HepG2 (cell line): ENCODE data around the gene HEXIM1. TPM values are rescaled to one million over a fixed set of nuclear protein-coding genes. Genes with fewer than 3 reads are reported as not detected.

Source experiments
- ATAC-seq: fragments of 200-7000 bp; cut with Tn5 transposase; 3 replicates; pipeline ENCODE4 v1.9.1; 2020; ENCODE audit warnings: mild to moderate bottlenecking, moderate library complexity
- BruUV-seq: library from RNA; stranded (reverse); fragments of 400-500 nt; replicated peaks from 2 replicates; lab custom pipeline; 2021; lab: Mats Ljungman, UMichigan
- CTCF ChIA-PET: fragments of 300-600 bp; formaldehyde crosslinking; extraction: SDS; loops from one replicate; lab custom pipeline; 2021; ENCODE audit warnings: low total read pairs, inconsistent platforms, low intra/inter-chr PET ratio; lab: Yijun Ruan, JAX
- POLR2A ChIA-PET: fragments of 350-600 bp; sonication (Branson Sonifier 250); formaldehyde crosslinking; loops from one replicate; lab custom pipeline; 2020; ENCODE audit warnings: antibody characterized with exemption, inconsistent platforms; lab: Yijun Ruan, JAX
- DNase-seq: peaks from one replicate; pipeline ENCODE4 v3.0.0-alpha.2; 2015; ENCODE audit warnings: low spot score
- FAIRE-seq: peaks from 3 replicates; lab custom pipeline; 2011; peaks lifted over from hg19 to GRCh38; lab: Jason Lieb, UNC
- H2AFZ ChIP-seq: one replicate; pipeline ENCODE4 v1.6.1; 2011; ENCODE audit warnings: low read length, inconsistent platforms
- H3K27ac ChIP-seq: fragments of 300-600 bp; 3 replicates; pipeline ENCODE4 v1.8.0; 2011; ENCODE audit warnings: mixed run types, mild to moderate bottlenecking, mixed read lengths, low read length, inconsistent platforms; ENCODE audit not compliant: insufficient read depth; ENCODE audit errors: extremely low read length
- H3K27me3 ChIP-seq, 2 experiments: fragments of 200-600 bp in 1 of 2; 2 replicates in 1 of 2; 3 replicates in 1 of 2; pipeline versions ENCODE4 v1.6.0 to v1.8.0; 2011; ENCODE audit warnings: low read length in 2 of 2, mild to moderate bottlenecking in 2 of 2, moderate library complexity in 2 of 2, inconsistent platforms in 1 of 2; ENCODE audit not compliant: insufficient read depth in 2 of 2, control insufficient read depth in 1 of 2
- H3K36me3 ChIP-seq, 2 experiments: fragments of 200-600 bp in 1 of 2; replicated peaks in 1 of 2; 2 replicates in 1 of 2; 3 replicates in 1 of 2; pipeline versions ENCODE4 v1.5.1 to v1.8.0; 2011; ENCODE audit warnings: low read length in 2 of 2, inconsistent platforms in 1 of 2; ENCODE audit not compliant: insufficient read depth in 2 of 2, control insufficient read depth in 1 of 2
- H3K4me1 ChIP-seq: 2 replicates; pipeline ENCODE4 v1.5.1; 2012; ENCODE audit warnings: low read length, inconsistent platforms; ENCODE audit not compliant: insufficient read depth
- H3K4me2 ChIP-seq: 2 replicates; pipeline ENCODE4 v1.6.0; 2011; ENCODE audit warnings: low read depth, low read length, inconsistent platforms
- H3K4me3 ChIP-seq, 3 experiments: fragments of 200-600 bp in 1 of 3; sonication (generic), shearing (Covaris generic) in 1 of 3; replicated peaks in 1 of 3; 2 replicates each; pipeline ENCODE4 v1.5.1; 2011 to 2016; ENCODE audit warnings: low read length in 3 of 3, inconsistent platforms in 2 of 3, low read depth in 2 of 3, mild to moderate bottlenecking in 2 of 3, control low read depth in 1 of 3, mixed read lengths in 1 of 3; ENCODE audit not compliant: insufficient read depth in 1 of 3
- H3K79me2 ChIP-seq: one replicate; pipeline ENCODE4 v1.6.1; 2011; ENCODE audit warnings: low read length, inconsistent platforms; ENCODE audit not compliant: insufficient read depth
- H3K9ac ChIP-seq: 2 replicates; pipeline ENCODE4 v1.6.0; 2011; ENCODE audit warnings: mild to moderate bottlenecking, low read depth, low read length, inconsistent platforms; ENCODE audit not compliant: insufficient read depth
- H3K9me3 ChIP-seq: 2 replicates; pipeline ENCODE4 v1.5.1; 2012; ENCODE audit warnings: mild to moderate bottlenecking, low read length
- H4K20me1 ChIP-seq: 2 replicates; pipeline ENCODE4 v1.6.0; 2011; ENCODE audit warnings: inconsistent platforms, mild to moderate bottlenecking, low read length, moderate library complexity; ENCODE audit not compliant: insufficient read depth
- FOXP4 ChIP-seq: sonication (generic); formaldehyde crosslinking; IDR thresholded peaks from 2 replicates; pipeline ENCODE4 v1.4.0; 2020; ENCODE audit warnings: missing genetic modification reagents
- GLMP ChIP-seq: sonication (generic); formaldehyde crosslinking; IDR thresholded peaks from 2 replicates; pipeline ENCODE4 v1.9.0; 2021; ENCODE audit warnings: missing genetic modification reagents, mild to moderate bottlenecking, borderline replicate concordance
- SMAD3 ChIP-seq: sonication (generic); formaldehyde crosslinking; IDR thresholded peaks from 2 replicates; pipeline ENCODE4 v1.4.0; 2020; ENCODE audit warnings: missing genetic modification reagents
- SMYD3 ChIP-seq: sonication (generic); formaldehyde crosslinking; IDR thresholded peaks from 2 replicates; pipeline ENCODE4 v1.8.1; 2023; ENCODE audit warnings: mild to moderate bottlenecking, missing genetic modification reagents
- SRF ChIP-seq: IDR thresholded peaks from 2 replicates; pipeline ENCODE4 v1.6.1; 2011; ENCODE audit warnings: mild to moderate bottlenecking, low read depth, low read length, moderate library complexity
- ZHX1 ChIP-seq: sonication (generic); formaldehyde crosslinking; IDR thresholded peaks from 2 replicates; pipeline ENCODE4 v1.8.1; 2022; ENCODE audit warnings: low read depth, mild to moderate bottlenecking, missing genetic modification reagents
- ZMAT3 ChIP-seq: sonication (generic); formaldehyde crosslinking; conservative IDR thresholded peaks from 2 replicates; pipeline ENCODE4 v1.7.0; 2021; ENCODE audit warnings: missing genetic modification reagents
- ZNF367 ChIP-seq: sonication (generic); formaldehyde crosslinking; IDR thresholded peaks from 2 replicates; pipeline ENCODE4 v1.4.0; 2020; ENCODE audit warnings: missing genetic modification reagents, borderline replicate concordance
- ZNF687 ChIP-seq: sonication (generic); formaldehyde crosslinking; IDR thresholded peaks from 2 replicates; pipeline ENCODE4 v1.5.1; 2020; ENCODE audit warnings: mild to moderate bottlenecking, missing genetic modification reagents, moderate library complexity
- WGBS: methylation state at CpG from one replicate; pipeline ENCODE4 v1.1.6; 2017; ENCODE audit warnings: low lambda C conversion rate; 5-methylcytosine and 5-hydroxymethylcytosine counted together
- in situ Hi-C: cut with HindIII; loops from 2 replicates; pipeline ENCODE4 v1.10.0; 2017; ENCODE audit warnings: low pct_unique_long_range_greater_than_20kb; ENCODE audit not compliant: extremely low pct_ligation_motif_present
- intact Hi-C: fragments of 100-400 bp; cut with micrococcal nuclease; formaldehyde crosslinking; loops from one replicate; pipeline ENCODE4 v1.10.0; 2022; ENCODE audit not compliant: unreplicated experiment
- polyA plus RNA-seq, 8 experiments: library from polyadenylated mRNA; depleted of rRNA in 3 of 8; stranded (reverse) in 7 of 8; unstranded in 1 of 8; fragments of >200 nt; fragmentation: Illumina TruSeq in 4 of 8; extraction: Trizol in 4 of 8; gene quantifications; 2 replicates each; pipeline versions ENCODE4 v1.2.1 to v1.2.3, GENCODE V29; 2011 to 2016; ENCODE audit warnings: low read depth in 4 of 8, missing spikeins in 1 of 8, mixed read lengths in 1 of 8; ENCODE audit not compliant: insufficient read depth in 1 of 8
- total RNA-seq, 5 experiments: library from RNA; depleted of rRNA; stranded (reverse); fragments of >200 nt; fragmentation: Illumina TruSeq; extraction: Trizol; gene quantifications; 2 replicates each; pipeline ENCODE4 v1.2.3, GENCODE V29; 2016; ENCODE audit warnings: low read depth in 1 of 5
- TF ChIP-seq, protein P1 (sequence below): fragments of 450-650 bp; IDR thresholded peaks from 2 replicates; pipeline ENCODE4 v1.6.1; 2017; ENCODE audit warnings: mild to moderate bottlenecking

The HEXIM1 gene
- total and polyA plus RNA-seq, 2 of the 13 experiments (the other 11 are each of a cell fraction or from before 2014, with no cell fraction given) = 10.5 to 16.6 TPM

DNA sequence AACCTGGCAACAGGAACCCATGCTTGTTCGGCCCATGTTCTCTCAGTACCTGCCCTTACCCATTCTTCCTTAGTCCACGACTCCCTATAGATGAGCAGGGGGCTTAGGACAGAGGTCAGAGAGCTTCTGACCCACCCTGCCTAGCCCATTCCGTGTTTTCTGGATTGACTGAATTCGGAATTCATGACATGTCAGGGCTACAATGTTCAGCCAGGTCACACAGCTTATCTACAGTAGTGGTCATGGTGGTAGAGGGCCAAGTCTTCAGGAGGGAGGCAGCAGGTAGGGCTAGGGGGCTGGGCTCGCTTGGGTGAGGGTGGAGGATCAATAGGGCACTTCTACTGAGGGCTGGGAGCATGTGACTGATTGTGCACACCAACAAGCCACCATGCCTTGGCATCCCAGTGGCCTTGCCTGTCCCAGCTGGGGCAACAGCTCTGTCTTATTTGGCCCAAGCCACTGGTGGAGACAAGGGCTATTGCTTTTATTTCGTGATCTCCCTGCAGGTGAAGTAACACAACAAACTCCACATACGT is 16.5 kb downstream of the HEXIM1 start:
- H3K9me3 ChIP-seq = no peaks in the 10 kb centered on the region
- H3K4me2 ChIP-seq = no peak overlapping the region
- H3K4me3 ChIP-seq = no peak overlapping the region
- H3K4me1 ChIP-seq = peaks cover 38% of the 10 kb centered on the region
- no peak for DNase-seq
- 95% methylated on average over 7 of the region's 7 CpGs for WGBS
- no peaks in the 10 kb centered on the region; a peak in 1 of 5 replicates for H3K27me3 ChIP-seq
- in situ Hi-C loops (no loop called here), intact Hi-C loops (no loop called here)
- no peak for FAIRE-seq
- POLR2A ChIA-PET = interaction anchor here (5.4 to 24.3 kb wide), 3 partner anchors 4 to 35 kb away, joined by 182 to 2487 read pairs (median 2487); partner anchors contain the start of genes HEXIM1 and HEXIM2
- H3K36me3 ChIP-seq = peaks cover 15 to 22% of the 10 kb centered on the region in 2 experiments
- no TSS peak for BruUV-seq
- CTCF ChIA-PET = no interaction called here
- no peak overlapping the region for H3K9ac ChIP-seq
- no peaks in the 10 kb centered on the region for H4K20me1 ChIP-seq
- H3K27ac ChIP-seq = peak overlapping the region; percentile 12
- no peak for ATAC-seq
- peaks cover 30% of the 10 kb centered on the region for H3K79me2 ChIP-seq
- H2AFZ ChIP-seq = no peak overlapping the region
- TF ChIP-seq SRF = no peak
- no peak for TF ChIP-seq GLMP (CRISPR knock-in tag)
- TF ChIP-seq, protein P1, sequence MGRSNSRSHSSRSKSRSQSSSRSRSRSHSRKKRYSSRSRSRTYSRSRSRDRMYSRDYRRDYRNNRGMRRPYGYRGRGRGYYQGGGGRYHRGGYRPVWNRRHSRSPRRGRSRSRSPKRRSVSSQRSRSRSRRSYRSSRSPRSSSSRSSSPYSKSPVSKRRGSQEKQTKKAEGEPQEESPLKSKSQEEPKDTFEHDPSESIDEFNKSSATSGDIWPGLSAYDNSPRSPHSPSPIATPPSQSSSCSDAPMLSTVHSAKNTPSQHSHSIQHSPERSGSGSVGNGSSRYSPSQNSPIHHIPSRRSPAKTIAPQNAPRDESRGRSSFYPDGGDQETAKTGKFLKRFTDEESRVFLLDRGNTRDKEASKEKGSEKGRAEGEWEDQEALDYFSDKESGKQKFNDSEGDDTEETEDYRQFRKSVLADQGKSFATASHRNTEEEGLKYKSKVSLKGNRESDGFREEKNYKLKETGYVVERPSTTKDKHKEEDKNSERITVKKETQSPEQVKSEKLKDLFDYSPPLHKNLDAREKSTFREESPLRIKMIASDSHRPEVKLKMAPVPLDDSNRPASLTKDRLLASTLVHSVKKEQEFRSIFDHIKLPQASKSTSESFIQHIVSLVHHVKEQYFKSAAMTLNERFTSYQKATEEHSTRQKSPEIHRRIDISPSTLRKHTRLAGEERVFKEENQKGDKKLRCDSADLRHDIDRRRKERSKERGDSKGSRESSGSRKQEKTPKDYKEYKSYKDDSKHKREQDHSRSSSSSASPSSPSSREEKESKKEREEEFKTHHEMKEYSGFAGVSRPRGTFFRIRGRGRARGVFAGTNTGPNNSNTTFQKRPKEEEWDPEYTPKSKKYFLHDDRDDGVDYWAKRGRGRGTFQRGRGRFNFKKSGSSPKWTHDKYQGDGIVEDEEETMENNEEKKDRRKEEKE = no peak
- no peak for TF ChIP-seq SMYD3
- no peak for TF ChIP-seq ZNF367 (CRISPR knock-in tag)
- no peak for TF ChIP-seq ZHX1 (CRISPR knock-in tag)
- no peak for TF ChIP-seq FOXP4 (CRISPR knock-in tag)
- TF ChIP-seq ZMAT3 (CRISPR knock-in tag) = no peak
- TF ChIP-seq ZNF687 (CRISPR knock-in tag) = peak; percentile 26; the same call in 1 of the 2 replicates
- TF ChIP-seq SMAD3 = no peak
